Mesenchymal stem cell (in vitro differentiated cells and primary cell): ENCODE data around the gene SH3BP5L.

Experiments
- DNase-seq: peaks from one replicate; pipeline ENCODE4 v3.0.0-alpha.2; 2013
- H2AFZ ChIP-seq: one replicate; pipeline ENCODE4 v1.6.1; 2013; ENCODE audit warnings: low read depth, mild to moderate bottlenecking, control low read depth, inconsistent platforms, low read length, moderate library complexity
- H2AK5ac ChIP-seq: 2 replicates; pipeline ENCODE4 v1.6.1; 2013; ENCODE audit warnings: low read length, moderate library complexity, mild to moderate bottlenecking, inconsistent platforms; ENCODE audit not compliant: severe bottlenecking
- H2BK120ac ChIP-seq: one replicate; pipeline ENCODE4 v1.6.1; 2013; ENCODE audit warnings: low read depth, mild to moderate bottlenecking, inconsistent platforms, low read length, moderate library complexity
- H2BK12ac ChIP-seq, 2 experiments: one replicate each; pipeline ENCODE4 v1.6.1; 2013; ENCODE audit warnings: inconsistent platforms in 2 of 2, low read length in 2 of 2, mild to moderate bottlenecking in 2 of 2, moderate library complexity in 2 of 2, control low read depth in 1 of 2
- H2BK15ac ChIP-seq: one replicate; pipeline ENCODE4 v1.6.1; 2013; ENCODE audit warnings: mild to moderate bottlenecking, low read depth, inconsistent platforms; ENCODE audit not compliant: poor library complexity, severe bottlenecking
- H2BK5ac ChIP-seq: 2 replicates; pipeline ENCODE4 v1.6.1; 2013; ENCODE audit warnings: low read depth, mild to moderate bottlenecking, low read length, control low read depth, inconsistent platforms; ENCODE audit not compliant: poor library complexity, severe bottlenecking
- H3K14ac ChIP-seq, 2 experiments: one replicate each; pipeline ENCODE4 v1.6.1; 2013; ENCODE audit warnings: inconsistent platforms in 2 of 2, low read length in 2 of 2, control low read depth in 1 of 2, mild to moderate bottlenecking in 1 of 2, moderate library complexity in 1 of 2
- H3K18ac ChIP-seq, 2 experiments: one replicate each; pipeline ENCODE4 v1.6.1; 2013; ENCODE audit warnings: inconsistent platforms in 2 of 2, low read length in 2 of 2, control low read depth in 1 of 2, low read depth in 1 of 2, mild to moderate bottlenecking in 1 of 2
- H3K23ac ChIP-seq, 2 experiments: one replicate each; pipeline ENCODE4 v1.6.1; 2013; ENCODE audit warnings: inconsistent platforms in 2 of 2, low read length in 2 of 2, mild to moderate bottlenecking in 2 of 2, moderate library complexity in 2 of 2, control low read depth in 1 of 2
- H3K27ac ChIP-seq: 2 replicates; pipeline ENCODE4 v1.5.1; 2013; ENCODE audit warnings: mild to moderate bottlenecking, moderate library complexity, low read length, control low read depth, inconsistent platforms; ENCODE audit not compliant: poor library complexity, severe bottlenecking
- H3K27me3 ChIP-seq, 2 experiments: 2 replicates each; pipeline versions ENCODE4 v1.6.1 to v1.7.0; 2013; ENCODE audit warnings: low read length in 2 of 2, mild to moderate bottlenecking in 2 of 2, moderate library complexity in 2 of 2, control low read depth in 1 of 2, inconsistent platforms in 1 of 2; ENCODE audit not compliant: control insufficient read depth in 1 of 2, insufficient read depth in 1 of 2
- H3K36me3 ChIP-seq, 2 experiments: 2 replicates each; pipeline versions ENCODE4 v1.6.1 to v1.7.0; 2013; ENCODE audit warnings: low read length in 2 of 2, control low read depth in 1 of 2, inconsistent platforms in 1 of 2, low read depth in 1 of 2, mild to moderate bottlenecking in 1 of 2; ENCODE audit not compliant: insufficient read depth in 2 of 2, control insufficient read depth in 1 of 2
- H3K4ac ChIP-seq, 2 experiments: one replicate each; pipeline ENCODE4 v1.6.1; 2013; ENCODE audit warnings: inconsistent platforms in 2 of 2, low read length in 2 of 2, mild to moderate bottlenecking in 2 of 2, moderate library complexity in 2 of 2, control low read depth in 1 of 2, low read depth in 1 of 2
- H3K4me1 ChIP-seq: 2 replicates; pipeline ENCODE4 v1.6.1; 2013; ENCODE audit warnings: low read depth, low read length, control low read depth; ENCODE audit not compliant: control insufficient read depth, insufficient read depth
- H3K4me2 ChIP-seq: 2 replicates; pipeline ENCODE4 v1.6.1; 2013; ENCODE audit warnings: low read length, mild to moderate bottlenecking, inconsistent platforms; ENCODE audit not compliant: poor library complexity, severe bottlenecking
- H3K4me3 ChIP-seq, 2 experiments: 2 replicates each; pipeline versions ENCODE4 v1.5.1 to v1.7.0; 2013; ENCODE audit warnings: low read length in 2 of 2, mild to moderate bottlenecking in 2 of 2, control low read depth in 1 of 2, low read depth in 1 of 2; ENCODE audit not compliant: insufficient read depth in 1 of 2
- H3K79me1 ChIP-seq: replicated peaks from 2 replicates; pipeline ENCODE4 v1.6.1; 2013; ENCODE audit warnings: mild to moderate bottlenecking, control low read depth, low read length, inconsistent platforms; ENCODE audit not compliant: poor library complexity, severe bottlenecking
- H3K9ac ChIP-seq: 2 replicates; pipeline ENCODE4 v1.7.0; 2013; ENCODE audit warnings: mild to moderate bottlenecking, low read length, moderate library complexity
- H3K9me3 ChIP-seq: 2 replicates; pipeline ENCODE4 v1.7.0; 2013; ENCODE audit warnings: mild to moderate bottlenecking, low read length; ENCODE audit not compliant: control insufficient read depth
- H4K8ac ChIP-seq: one replicate; pipeline ENCODE4 v1.6.1; 2013; ENCODE audit warnings: inconsistent platforms, mild to moderate bottlenecking, low read length, moderate library complexity
- H4K91ac ChIP-seq: one replicate; pipeline ENCODE4 v1.6.1; 2013; ENCODE audit warnings: mild to moderate bottlenecking, low read length, inconsistent platforms
- WGBS: methylation state at CpG from one replicate; pipeline ENCODE4 v1.1.7; 2013; ENCODE audit warnings: mixed read lengths; 5-methylcytosine and 5-hydroxymethylcytosine counted together

The SH3BP5L gene

GRCh38 chr1:248824301-248824700 lies 1.4 kb downstream of the SH3BP5L start:
- Histone ChIP-seq H3K23ac (no peak overlapping the region), H3K4ac (no peak overlapping the region), H4K8ac (no peak overlapping the region), H3K9ac (peak overlapping the region; percentile 96), H3K27me3 (no peaks in the 10 kb centered on the region), H3K9me3 (no peaks in the 10 kb centered on the region), H3K36me3 (peaks cover 28 to 43% of the 10 kb centered on the region in 2 experiments), H3K4me3 (peak overlapping the region in 1 of 2 experiments; percentile 94), H2BK120ac (no peak overlapping the region), H3K79me1 (peaks cover 12% of the 10 kb centered on the region), H2AFZ (no peak overlapping the region), H3K18ac (no peak overlapping the region), H3K14ac (no peak overlapping the region), H4K91ac (no peak overlapping the region), H2BK12ac (no peak overlapping the region), H3K4me2 (no peak overlapping the region), H3K4me1 (peaks cover 32% of the 10 kb centered on the region), H2AK5ac (no peak overlapping the region), H2BK5ac (no peak overlapping the region), H2BK15ac (no peak overlapping the region), H3K27ac (no peak overlapping the region)
- no peak for DNase-seq
- WGBS: 100% methylated on average over 1 of the region's 1 CpG

- DNase-seq: no peak
- no peak overlapping the region for H3K27ac ChIP-seq
- no peak overlapping the region for H3K18ac ChIP-seq
- no peaks in the 10 kb centered on the region for H3K9me3 ChIP-seq
- peak overlapping the region; percentile 96 for H3K9ac ChIP-seq
- no peak overlapping the region for H4K8ac ChIP-seq
- no peak overlapping the region for H3K4ac ChIP-seq
- 87% methylated on average over 2 of the region's 2 CpGs for whole genome bisulfite sequencing
- H2AFZ ChIP-seq: no peak overlapping the region
- peaks cover 15% of the 10 kb centered on the region for H3K79me1 ChIP-seq
- H3K27me3 ChIP-seq: no peaks in the 10 kb centered on the region
- no peak overlapping the region for H2BK12ac ChIP-seq
- H3K4me3 ChIP-seq: peak overlapping the region in 1 of 2 experiments; percentile 94
- no peak overlapping the region for H2BK15ac ChIP-seq
- no peak overlapping the region for H2BK5ac ChIP-seq
- peak overlapping the region; percentile 4 for H3K4me2 ChIP-seq
- H3K36me3 ChIP-seq: peaks cover 32 to 43% of the 10 kb centered on the region in 2 experiments
- peaks cover 35% of the 10 kb centered on the region for H3K4me1 ChIP-seq
- no peak overlapping the region for H2BK120ac ChIP-seq
- H2AK5ac ChIP-seq: no peak overlapping the region
- H4K91ac ChIP-seq: no peak overlapping the region
- H3K23ac ChIP-seq: no peak overlapping the region
- H3K14ac ChIP-seq: no peak overlapping the region
These were observed 2.2 kb downstream of the SH3BP5L start for GRCh38 chr1:248823517-248824001.

GRCh38 chr1:248822148-248823032 lies 3.3 kb downstream of the SH3BP5L start:
- Histone ChIP-seq H3K9me3 (no peaks in the 10 kb centered on the region), H2BK12ac (no peak overlapping the region), H4K8ac (no peak overlapping the region), H3K79me1 (peaks cover 17% of the 10 kb centered on the region), H3K36me3 (peaks cover 43 to 51% of the 10 kb centered on the region in 2 experiments), H3K23ac (peak overlapping the region in 1 of 2 experiments; percentile 26), H2BK15ac (no peak overlapping the region), H3K18ac (no peak overlapping the region), H3K9ac (peak overlapping the region; percentile 65), H2AFZ (no peak overlapping the region), H3K27me3 (no peaks in the 10 kb centered on the region), H2BK5ac (no peak overlapping the region), H2BK120ac (no peak overlapping the region), H3K4me3 (peak overlapping the region in 1 of 2 experiments; percentile 94), H3K14ac (no peak overlapping the region), H3K27ac (peak overlapping the region; percentile 93), H3K4ac (no peak overlapping the region), H2AK5ac (peak overlapping the region; percentile 75), H3K4me2 (no peak overlapping the region), H3K4me1 (peaks cover 36% of the 10 kb centered on the region), H4K91ac (no peak overlapping the region)
- 93% methylated on average over 14 of the region's 15 CpGs for WGBS
- DNase-seq: no peak

GRCh38 chr1:248821641-248822040 lies 4.1 kb downstream of the SH3BP5L start:
- Histone ChIP-seq H3K79me1 (peaks cover 22% of the 10 kb centered on the region), H3K9me3 (no peaks in the 10 kb centered on the region), H3K14ac (no peak overlapping the region), H3K4me2 (peak overlapping the region; percentile 36), H2AFZ (no peak overlapping the region), H3K23ac (peak overlapping the region in 1 of 2 experiments; percentile 26), H3K4ac (no peak overlapping the region), H4K91ac (no peak overlapping the region), H3K4me3 (peak overlapping the region; percentile 0 to 34), H2BK5ac (no peak overlapping the region), H3K36me3 (peaks cover 51 to 58% of the 10 kb centered on the region in 2 experiments), H2AK5ac (peak overlapping the region; percentile 75), H2BK15ac (no peak overlapping the region), H3K27me3 (no peaks in the 10 kb centered on the region), H4K8ac (no peak overlapping the region), H3K4me1 (peaks cover 36% of the 10 kb centered on the region), H3K9ac (peak overlapping the region; percentile 51), H3K18ac (no peak overlapping the region), H2BK12ac (no peak overlapping the region), H3K27ac (peak overlapping the region; percentile 93), H2BK120ac (no peak overlapping the region)
- 93% methylated on average over 7 of the region's 7 CpGs for WGBS
- DNase-seq: no peak
